ENCODE results near the gene PRICKLE3.

Gene PRICKLE3

GRCh38 chrX:49204709-49205108 is 18.5 kb upstream of the PRICKLE3 start:
- no peak for DNase-seq

GRCh38 chrX:49204017-49204416 is 17.8 kb upstream of the PRICKLE3 start:
- DNase-seq, result no peak

GRCh38 chrX:49203536-49203935 is 17.4 kb upstream of the PRICKLE3 start:
- no peak for DNase-seq

GRCh38 chrX:49202022-49202421 is 15.8 kb upstream of the PRICKLE3 start:
- no peak for DNase-seq

GRCh38 chrX:49199906-49200771 is 14.0 kb upstream of the PRICKLE3 start, which contains the start of gene SYP:
Gene SYP, minus strand, starts transcription at chrX:49200193. Its CDS starts 7 bp downstream, at chrX:49200186.
- DNase-seq, result no peak

GRCh38 chrX:49199315-49199595 is 13.1 kb upstream of the PRICKLE3 start:
- DNase-seq, result no peak

GRCh38 chrX:49198540-49199314 is 12.6 kb upstream of the PRICKLE3 start:
- no peak for DNase-seq

GRCh38 chrX:49197543-49198087 is 11.4 kb upstream of the PRICKLE3 start:
- DNase-seq, result no peak

GRCh38 chrX:49193542-49193964 is 7.4 kb upstream of the PRICKLE3 start:
- DNase-seq, result no peak

GRCh38 chrX:49192722-49193328 is 6.7 kb upstream of the PRICKLE3 start:
- DNase-seq, result no peak

- DNase-seq, result no peak
Measured at GRCh38 chrX:49191574-49192011, 5.4 kb upstream of the PRICKLE3 start.

GRCh38 chrX:49190821-49191573 is 4.8 kb upstream of the PRICKLE3 start:
- DNase-seq, result peak; percentile 100

- no peak for DNase-seq
Measured at GRCh38 chrX:49189606-49190005, 3.4 kb upstream of the PRICKLE3 start.

GRCh38 chrX:49188468-49189076 is 2.4 kb upstream of the PRICKLE3 start:
- DNase-seq, result no peak

GRCh38 chrX:49187526-49187925 is 1.4 kb upstream of the PRICKLE3 start:
- DNase-seq, result no peak

GRCh38 chrX:49187028-49187394 is 838 bp upstream of the PRICKLE3 start:
- DNase-seq, result no peak

GRCh38 chrX:49184294-49185281 is 1.6 kb downstream of the PRICKLE3 start:
- no peak for DNase-seq

- no peak for DNase-seq
Measured at GRCh38 chrX:49183701-49184281, 2.4 kb downstream of the PRICKLE3 start.

GRCh38 chrX:49179358-49179757 is 6.8 kb downstream of the PRICKLE3 start:
- DNase-seq, result no peak

GRCh38 chrX:49178537-49178936 is 7.6 kb downstream of the PRICKLE3 start:
- DNase-seq, result no peak

Data from SIG-M5 (cell line).